Stimulated activated CD8-positive, alpha-beta memory T cell treated with anti-CD3 and anti-CD28 coated beads, Interleukin-15, amount 100 ng/mL, for 4 hours (primary cell): Measurements from ENCODE around the gene TFPT.

Experiments used
- DNase-seq, 2 donors: peaks; one replicate each; pipeline ENCODE4 v3.0.0-alpha.2; 2020; ENCODE audit warnings: low read depth in 2 of 2

Gene TFPT, protein sequence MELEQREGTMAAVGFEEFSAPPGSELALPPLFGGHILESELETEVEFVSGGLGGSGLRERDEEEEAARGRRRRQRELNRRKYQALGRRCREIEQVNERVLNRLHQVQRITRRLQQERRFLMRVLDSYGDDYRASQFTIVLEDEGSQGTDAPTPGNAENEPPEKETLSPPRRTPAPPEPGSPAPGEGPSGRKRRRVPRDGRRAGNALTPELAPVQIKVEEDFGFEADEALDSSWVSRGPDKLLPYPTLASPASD

GRCh38 chr19:54115109-54116063, at the start of gene TFPT, which contains the start of gene PRPF31:
Gene TFPT, minus strand, starts transcription at chr19:54115657. Its CDS starts 388 bp downstream, at chr19:54115269.
Gene PRPF31, plus strand, starts transcription at chr19:54115754. Its CDS starts 2,525 bp downstream, at chr19:54118279.
- peak; percentile 87 to 97 for DNase-seq

GRCh38 chr19:54165222-54165621, 49.8 kb upstream of the TFPT start:
- DNase-seq = no peak

DNA sequence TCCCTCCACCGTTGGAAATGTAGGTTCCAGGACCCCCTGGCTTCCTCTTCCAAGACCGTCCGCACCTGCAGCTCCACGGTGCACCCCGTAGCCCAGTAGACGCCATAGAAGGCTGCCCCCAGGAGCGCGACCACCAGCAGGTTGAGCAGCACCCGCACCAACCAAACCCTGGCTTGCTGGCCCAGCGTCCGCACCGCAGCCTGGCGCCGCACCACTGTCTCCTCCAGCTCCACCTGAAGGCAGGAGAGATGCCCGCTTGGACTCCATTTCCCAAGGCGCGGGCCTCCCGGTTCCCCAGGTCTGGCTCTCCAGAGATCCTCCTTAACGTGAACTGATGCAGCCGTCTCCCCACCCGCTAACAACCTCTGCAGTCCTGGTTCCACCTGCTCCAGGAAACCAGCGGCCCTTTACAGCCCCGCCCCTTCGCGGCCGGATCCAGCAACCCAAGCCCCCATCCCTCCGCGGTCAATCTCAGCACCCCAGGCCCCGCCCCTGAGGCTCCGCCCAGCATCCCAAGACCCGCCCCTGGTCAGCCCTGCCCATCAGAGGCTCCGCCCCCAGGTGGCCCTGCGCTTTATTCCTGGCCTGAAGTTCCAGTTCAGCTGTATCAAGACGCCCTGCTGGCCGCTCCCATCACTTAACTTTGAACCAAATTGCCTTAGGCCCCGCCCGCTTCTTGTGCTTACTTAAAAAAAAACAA, 49.1 kb upstream of the TFPT start:
- DNase-seq = peak in 1 of 2 donors; percentile 32

- no peak for DNase-seq
Measured at GRCh38 chr19:54162884-54163283, 47.4 kb upstream of the TFPT start.

- peak; percentile 61 to 64 for DNase-seq
Measured at GRCh38 chr19:54162241-54162805, 46.9 kb upstream of the TFPT start.

GRCh38 chr19:54160854-54161253, 45.4 kb upstream of the TFPT start:
- DNase-seq = no peak

DNA sequence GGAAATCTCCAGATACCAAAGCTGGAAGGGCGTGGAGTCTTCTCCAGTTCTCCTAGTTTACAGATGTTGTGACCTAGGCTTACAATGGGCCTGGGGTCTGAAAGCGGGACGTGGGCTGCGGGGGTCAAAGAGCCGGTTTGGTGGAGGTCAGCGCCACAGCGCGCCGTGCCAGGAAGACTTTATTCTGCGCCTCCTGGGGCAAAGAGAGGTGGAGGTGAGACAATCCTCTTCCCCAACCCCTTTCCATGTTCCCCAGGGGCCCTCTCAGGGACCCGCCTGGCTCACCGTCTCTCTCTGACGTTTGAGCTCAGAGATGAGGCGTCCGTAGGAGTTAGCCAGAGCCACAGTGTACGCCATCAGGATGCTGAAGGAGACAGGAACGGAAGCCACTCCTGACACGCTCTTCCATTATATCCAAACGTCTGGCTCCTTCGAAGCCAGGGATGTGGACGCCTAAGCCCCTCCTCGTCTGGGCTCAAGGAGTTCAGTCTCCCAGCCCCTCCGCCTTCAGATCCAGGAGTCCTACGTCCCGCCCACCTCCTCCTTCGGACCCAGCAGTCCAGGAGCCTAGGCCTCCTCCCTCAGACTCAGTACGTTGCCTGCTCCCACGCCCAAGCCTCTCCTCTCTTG, 44.8 kb upstream of the TFPT start:
- DNase-seq = no peak

GRCh38 chr19:54159352-54160181, 44.1 kb upstream of the TFPT start, which contains the start of gene LENG1:
Gene LENG1, minus strand, starts transcription at chr19:54159721. Its CDS starts 26 bp downstream, at chr19:54159695.
- DNase-seq = peak; percentile 95 to 100

DNA sequence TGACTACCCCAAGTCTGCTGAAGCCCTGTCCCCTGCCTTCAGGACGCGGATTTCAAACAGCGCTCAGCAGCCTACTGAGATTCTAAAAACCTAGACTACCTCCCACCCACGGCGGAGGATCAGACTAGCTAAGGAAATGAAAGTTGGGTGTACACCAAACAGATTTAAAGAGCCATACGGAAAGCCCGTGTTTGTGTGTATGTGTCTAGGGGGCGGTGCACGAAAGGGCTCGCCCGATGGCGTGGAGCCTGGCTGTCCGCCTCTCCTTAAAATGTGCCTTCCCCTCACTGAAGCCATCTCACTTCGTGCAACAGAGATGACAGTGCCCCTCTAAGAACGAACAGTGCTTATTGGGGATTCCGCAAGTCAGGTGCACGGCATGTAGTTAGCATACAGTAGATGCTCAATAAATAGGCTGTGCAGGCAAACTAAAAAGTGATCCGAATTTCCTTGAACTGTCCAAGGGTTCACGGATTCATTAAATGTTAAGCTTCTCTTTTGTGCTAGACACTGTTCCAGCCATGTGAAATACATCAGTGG, 43.4 kb upstream of the TFPT start:
- DNase-seq = no peak

GRCh38 chr19:54156953-54157352, 41.5 kb upstream of the TFPT start:
- DNase-seq = no peak

DNA sequence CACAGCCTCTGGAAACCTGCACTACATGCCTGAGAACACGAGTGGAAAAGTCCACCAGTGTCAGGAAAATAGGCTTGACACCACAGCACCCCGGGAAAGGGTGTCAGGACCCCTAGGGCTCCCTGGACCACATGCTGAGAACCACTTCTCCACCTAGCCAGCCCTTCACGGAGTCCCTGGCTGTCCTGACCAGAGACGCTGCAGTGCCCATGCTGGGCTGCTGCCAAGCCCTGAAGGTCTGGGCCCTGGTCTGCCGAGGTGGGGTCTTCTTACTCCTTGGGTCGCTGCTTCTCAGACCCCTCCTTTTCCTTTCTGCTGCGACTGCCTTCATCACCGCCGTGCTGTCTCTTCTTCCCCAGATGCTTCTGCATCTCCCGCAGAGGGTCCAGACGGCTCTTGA, 41.0 kb upstream of the TFPT start:
- DNase-seq = no peak

DNA sequence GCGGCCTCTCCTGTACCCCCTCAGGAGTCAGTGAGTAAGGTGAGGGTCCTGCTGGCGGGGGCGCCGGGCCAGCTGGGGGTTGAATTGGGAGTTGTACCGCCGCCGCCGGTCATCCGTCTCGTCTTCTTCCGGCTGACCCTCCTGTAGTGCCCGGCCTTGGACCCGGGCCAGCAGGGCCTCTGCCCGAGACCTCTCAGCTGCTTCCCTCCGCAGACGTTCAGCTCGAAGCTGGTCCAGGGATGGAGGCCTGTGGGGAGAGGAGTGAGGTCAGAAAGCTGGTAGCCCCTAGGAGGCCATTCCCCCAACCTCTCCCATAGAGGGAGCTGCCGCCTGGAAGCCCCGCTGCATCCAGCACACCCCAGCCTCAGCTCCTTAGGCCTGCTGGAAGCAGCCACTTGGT, 40.2 kb upstream of the TFPT start:
- no peak for DNase-seq

- no peak for DNase-seq
Measured at GRCh38 chr19:54154603-54155345, 39.3 kb upstream of the TFPT start.

- no peak for DNase-seq
Measured at GRCh38 chr19:54153731-54154326, 38.4 kb upstream of the TFPT start.

GRCh38 chr19:54152878-54153524, 37.5 kb upstream of the TFPT start:
- DNase-seq = no peak

DNA sequence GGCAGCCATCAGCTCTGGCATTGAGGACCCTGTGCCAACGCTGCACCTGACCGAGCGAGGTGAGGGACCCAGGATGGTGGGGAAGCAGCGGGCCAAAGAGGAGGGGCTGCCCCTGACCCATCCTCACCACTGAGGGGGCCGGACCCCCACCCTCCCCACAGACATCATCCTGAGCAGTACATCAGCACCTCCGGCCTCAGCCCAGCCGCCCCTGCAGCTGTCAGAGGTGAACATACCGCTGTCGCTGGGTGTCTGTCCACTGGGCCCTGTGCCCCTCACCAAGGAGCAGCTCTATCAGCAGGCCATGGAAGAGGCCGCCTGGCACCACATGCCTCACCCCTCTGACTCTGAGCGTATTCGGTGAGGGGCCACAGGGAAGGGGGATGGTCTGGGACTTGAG, 36.8 kb upstream of the TFPT start:
- DNase-seq = no peak

GRCh38 chr19:54151362-54152035, 36.0 kb upstream of the TFPT start:
- no peak for DNase-seq
